PFSK-1 (cell line): ENCODE measurements around the gene STK10.

Experiments
- POLR2AphosphoS5 ChIP-seq: IDR thresholded peaks from 2 replicates; pipeline ENCODE4 v1.6.1; 2012; ENCODE audit warnings: low read depth, mild to moderate bottlenecking, control low read depth, low read length, moderate library complexity
- REST ChIP-seq, 2 experiments: IDR thresholded peaks; 2 replicates each; pipeline versions ENCODE4 v1.6.1 to v1.8.0; 2011 to 2012; ENCODE audit warnings: low read depth in 2 of 2, low read length in 2 of 2, control low read depth in 1 of 2, inconsistent platforms in 1 of 2, mild to moderate bottlenecking in 1 of 2, moderate library complexity in 1 of 2; ENCODE audit not compliant: insufficient read depth in 1 of 2

- no peak for TF ChIP-seq REST (IDR thresholded peaks at IDR 0.05; ENCODE audit: insufficient read depth in 1 of 2, low read depth in 2 of 2, low read length in 2 of 2)
- no peak for TF ChIP-seq POLR2AphosphoS5
Observed at GRCh38 chr5:172085738-172086137, 102.3 kb downstream of the STK10 start.
